Upper lobe of right lung (tissue), 1 donor: ENCODE measurements around the gene SLC30A1. TPM values are rescaled to one million over a fixed set of nuclear protein-coding genes. Genes with fewer than 3 reads are reported as not detected.
A peak's percentile ranks its signal among the peaks of the same experiment; 100 is the strongest.
"Not testable (repeated sequence)": the region's sequence is repeated elsewhere in the genome, so short reads cannot be mapped to it uniquely, and the experiment has no call there.

Source experiments
- ATAC-seq: fragments of 200-7000 bp; cut with Tn5 transposase; one replicate; pipeline ENCODE4 v1.9.1; 2020; ENCODE audit warnings: mild to moderate bottlenecking, moderate library complexity
- DNase-seq: peaks from one replicate; pipeline ENCODE4 v3.0.0-alpha.2; 2020
- H3K27ac ChIP-seq: fragments of 200-600 bp; one replicate; pipeline ENCODE4 v1.8.0; 2022
- H3K27me3 ChIP-seq: fragments of 200-600 bp; one replicate; pipeline ENCODE4 v1.8.0; 2022; ENCODE audit warnings: mild to moderate bottlenecking
- H3K36me3 ChIP-seq: fragments of 200-600 bp; one replicate; pipeline ENCODE4 v1.8.0; 2022
- H3K4me1 ChIP-seq: fragments of 200-600 bp; one replicate; pipeline ENCODE4 v1.8.0; 2022
- H3K4me3 ChIP-seq: fragments of 200-600 bp; one replicate; pipeline ENCODE4 v1.8.0; 2022; ENCODE audit warnings: mild to moderate bottlenecking
- H3K9me3 ChIP-seq: fragments of 200-600 bp; one replicate; pipeline ENCODE4 v1.8.0; 2022
- intact Hi-C: fragments of 100-400 bp; cut with DNase I; formaldehyde crosslinking; loops from one replicate; pipeline ENCODE4 v1.11.0; 2022
- long read RNA-seq: library from polyadenylated mRNA; unstranded; transcript quantifications from one replicate; pipeline ENCODE4 v2.0.0, GENCODE V29; 2021
- total RNA-seq: library from RNA; stranded (reverse); fragmentation: NEBNext Ultra II Directional; extraction: Animal tissue kit (Norgen Biotek cat#: 25700); gene quantifications from one replicate; pipeline ENCODE4 v1.2.1, GENCODE V29; 2021
- TF ChIP-seq, protein P1 (sequence below): fragments of 200-600 bp; IDR thresholded peaks from one replicate; pipeline ENCODE4 v1.8.0; 2022; ENCODE audit warnings: antibody characterized with exemption
- donor health status: DM: no; HTN: yes; CAD: no; lungs with severe emphysema.

The SLC30A1 gene, protein sequence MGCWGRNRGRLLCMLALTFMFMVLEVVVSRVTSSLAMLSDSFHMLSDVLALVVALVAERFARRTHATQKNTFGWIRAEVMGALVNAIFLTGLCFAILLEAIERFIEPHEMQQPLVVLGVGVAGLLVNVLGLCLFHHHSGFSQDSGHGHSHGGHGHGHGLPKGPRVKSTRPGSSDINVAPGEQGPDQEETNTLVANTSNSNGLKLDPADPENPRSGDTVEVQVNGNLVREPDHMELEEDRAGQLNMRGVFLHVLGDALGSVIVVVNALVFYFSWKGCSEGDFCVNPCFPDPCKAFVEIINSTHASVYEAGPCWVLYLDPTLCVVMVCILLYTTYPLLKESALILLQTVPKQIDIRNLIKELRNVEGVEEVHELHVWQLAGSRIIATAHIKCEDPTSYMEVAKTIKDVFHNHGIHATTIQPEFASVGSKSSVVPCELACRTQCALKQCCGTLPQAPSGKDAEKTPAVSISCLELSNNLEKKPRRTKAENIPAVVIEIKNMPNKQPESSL
- total RNA-seq = 15.6 TPM
- long read RNA-seq, full-length matches to known transcripts = 42 of 44 reads
- long read RNA-seq, partial matches to known transcripts = 0 of 44 reads
- long read RNA-seq, other reads (novel, unspliced or antisense) = 2 of 44 reads

DNA sequence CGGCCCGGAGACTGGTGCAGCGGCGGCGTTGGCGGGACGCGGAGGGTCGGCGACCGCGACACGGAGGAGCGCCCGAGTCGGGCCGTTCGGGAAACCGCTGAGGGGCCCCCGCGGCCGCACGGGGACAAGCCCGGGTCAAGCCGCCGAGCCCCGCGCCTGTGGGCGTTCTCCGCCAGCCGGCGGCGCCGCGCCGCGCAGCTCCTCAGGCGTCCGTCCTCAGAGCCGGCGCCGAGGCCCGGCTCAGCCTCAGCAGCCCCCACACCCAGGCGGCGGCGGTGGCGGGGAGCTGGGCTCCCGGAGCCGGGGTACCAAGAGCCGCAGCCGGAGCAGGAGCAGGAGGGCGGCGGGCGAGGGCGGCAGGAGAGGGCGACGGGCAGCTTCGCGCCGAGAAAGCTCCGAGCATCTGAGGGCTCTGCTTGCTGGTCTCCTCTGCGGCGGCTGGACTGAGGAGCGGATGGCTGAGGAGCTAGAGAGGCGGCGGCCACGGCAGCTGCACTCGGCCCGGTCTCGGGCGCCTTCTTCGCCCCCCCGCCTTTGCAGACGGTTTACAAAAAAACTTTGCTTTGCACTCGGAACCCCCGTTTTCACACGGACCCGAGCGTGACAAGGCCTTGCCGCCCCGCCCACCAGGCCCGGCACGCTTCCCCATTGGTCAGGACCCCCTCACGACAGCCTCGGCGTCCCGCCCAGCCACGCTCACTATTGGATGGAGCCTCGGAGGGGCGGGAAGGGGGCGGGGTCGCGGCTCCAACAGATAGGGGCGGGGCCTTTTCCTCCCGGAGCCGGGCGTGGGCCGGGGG lies at the start of gene SLC30A1:
Gene SLC30A1, minus strand, starts transcription at position 522 of the 800 bp plus-strand sequence. CDS start 549 bp downstream, outside the sequence.
- Histone ChIP-seq H3K9me3 (no peaks in the 10 kb centered on the region), H3K27me3 (no peaks in the 10 kb centered on the region), H3K27ac (peak within 1 kb of the TSS; percentile 89), H3K36me3 (peaks cover 15% of the 10 kb centered on the region), H3K4me3 (peak within 1 kb of the TSS; percentile 81), H3K4me1 (peaks cover 31% of the 10 kb centered on the region)
- DNase-seq = peak; percentile 100
- intact Hi-C loops = no loop called here
- ATAC-seq = peak; percentile 97
- TF ChIP-seq, protein P1, sequence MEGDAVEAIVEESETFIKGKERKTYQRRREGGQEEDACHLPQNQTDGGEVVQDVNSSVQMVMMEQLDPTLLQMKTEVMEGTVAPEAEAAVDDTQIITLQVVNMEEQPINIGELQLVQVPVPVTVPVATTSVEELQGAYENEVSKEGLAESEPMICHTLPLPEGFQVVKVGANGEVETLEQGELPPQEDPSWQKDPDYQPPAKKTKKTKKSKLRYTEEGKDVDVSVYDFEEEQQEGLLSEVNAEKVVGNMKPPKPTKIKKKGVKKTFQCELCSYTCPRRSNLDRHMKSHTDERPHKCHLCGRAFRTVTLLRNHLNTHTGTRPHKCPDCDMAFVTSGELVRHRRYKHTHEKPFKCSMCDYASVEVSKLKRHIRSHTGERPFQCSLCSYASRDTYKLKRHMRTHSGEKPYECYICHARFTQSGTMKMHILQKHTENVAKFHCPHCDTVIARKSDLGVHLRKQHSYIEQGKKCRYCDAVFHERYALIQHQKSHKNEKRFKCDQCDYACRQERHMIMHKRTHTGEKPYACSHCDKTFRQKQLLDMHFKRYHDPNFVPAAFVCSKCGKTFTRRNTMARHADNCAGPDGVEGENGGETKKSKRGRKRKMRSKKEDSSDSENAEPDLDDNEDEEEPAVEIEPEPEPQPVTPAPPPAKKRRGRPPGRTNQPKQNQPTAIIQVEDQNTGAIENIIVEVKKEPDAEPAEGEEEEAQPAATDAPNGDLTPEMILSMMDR = no peak

DNA sequence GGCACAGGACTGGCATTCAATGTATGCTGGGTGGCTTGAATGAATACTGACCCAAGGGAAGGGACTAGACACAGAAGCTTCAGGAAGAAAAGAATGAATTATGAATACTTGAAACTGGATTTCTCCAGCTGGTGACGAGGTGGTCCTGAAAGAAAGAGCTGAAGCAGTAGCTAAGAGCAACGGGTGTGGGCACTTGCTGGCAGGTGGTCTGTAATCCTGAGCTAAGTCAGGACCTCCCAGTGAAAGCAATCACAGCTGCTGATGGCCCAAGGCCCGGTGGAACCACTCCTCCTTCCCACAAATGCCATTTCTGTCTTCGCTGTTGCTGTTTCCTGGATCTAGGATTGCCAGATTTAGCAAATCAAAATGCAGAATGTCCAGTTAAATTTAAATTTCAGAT lies 49.5 kb upstream of the SLC30A1 start:
- Histone ChIP-seq H3K9me3 (no peaks in the 10 kb centered on the region), H3K27me3 (no peaks in the 10 kb centered on the region), H3K36me3 (no peaks in the 10 kb centered on the region), H3K4me1 (peaks cover 7% of the 10 kb centered on the region), H3K4me3 (no peak overlapping the region), H3K27ac (no peak overlapping the region)
- TF ChIP-seq, protein P1 = no peak
- intact Hi-C loops = no loop called here
- ATAC-seq (no peak), DNase-seq (no peak)

DNA sequence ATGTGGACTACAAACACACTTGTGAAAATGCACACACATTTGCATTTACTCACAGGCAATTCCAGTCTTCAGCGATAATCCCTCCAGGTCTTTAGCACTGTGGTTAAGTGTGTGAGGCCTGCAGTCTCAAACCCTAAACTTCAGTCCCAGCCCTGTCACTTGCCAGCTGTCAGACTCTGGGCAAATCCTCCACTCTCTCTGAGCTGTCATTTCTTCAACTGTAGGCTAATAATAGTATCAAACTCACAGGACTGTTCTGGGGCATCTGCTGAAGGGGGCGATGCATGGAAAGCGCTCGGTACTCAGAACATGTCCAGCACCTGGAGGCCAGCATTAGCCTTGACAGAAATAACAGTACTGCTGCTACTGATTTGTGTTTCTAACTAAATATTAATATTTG lies 48.3 kb upstream of the SLC30A1 start:
- Histone ChIP-seq H3K36me3 (no peaks in the 10 kb centered on the region), H3K9me3 (no peaks in the 10 kb centered on the region), H3K27me3 (no peaks in the 10 kb centered on the region), H3K27ac (no peak overlapping the region), H3K4me1 (no peaks in the 10 kb centered on the region), H3K4me3 (no peak overlapping the region)
- ATAC-seq (no peak), DNase-seq (no peak)
- TF ChIP-seq, protein P1 = no peak
- intact Hi-C loops = no loop called here

DNA sequence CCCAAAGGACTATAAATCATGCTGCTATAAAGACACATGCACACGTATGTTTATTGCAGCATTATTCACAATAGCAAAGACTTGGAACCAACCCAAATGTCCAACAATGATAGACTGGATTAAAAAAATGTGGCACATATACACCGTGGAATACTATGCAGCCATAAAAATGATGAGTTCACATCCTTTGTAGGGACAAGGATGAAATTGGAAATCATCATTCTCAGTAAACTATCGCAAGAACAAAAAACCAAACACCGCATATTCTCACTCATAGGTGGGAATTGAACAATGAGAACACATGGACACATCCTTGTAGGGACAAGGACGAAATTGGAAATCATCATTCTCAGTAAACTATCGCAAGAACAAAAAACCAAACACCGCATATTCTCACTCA lies 46.9 kb upstream of the SLC30A1 start:
- H3K4me3 ChIP-seq, ATAC-seq, H3K27me3 ChIP-seq, H3K9me3 ChIP-seq, H3K36me3 ChIP-seq, intact Hi-C loops, H3K27ac ChIP-seq, DNase-seq, H3K4me1 ChIP-seq: not testable (repeated sequence)

DNA sequence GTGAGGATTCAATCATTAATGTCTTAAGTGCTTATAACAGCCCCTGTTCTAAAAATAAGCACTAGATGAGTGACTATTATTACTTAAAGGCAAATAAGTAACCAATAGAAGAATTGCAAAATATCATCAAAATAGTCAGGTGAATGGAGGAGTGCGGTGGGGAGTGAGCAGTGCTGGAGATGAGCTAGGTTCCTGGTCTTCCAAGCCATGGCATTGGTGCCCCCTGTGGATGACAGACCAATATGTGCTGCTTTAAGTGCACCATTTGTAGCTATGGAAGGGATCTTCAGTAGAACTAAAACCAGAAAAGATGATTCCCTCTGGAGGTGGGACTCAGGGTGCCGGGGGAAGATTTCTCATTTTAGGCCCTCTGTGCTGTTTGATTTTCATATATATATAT lies 46.1 kb upstream of the SLC30A1 start:
- no peaks in the 10 kb centered on the region for H3K9me3 ChIP-seq
- H3K27ac ChIP-seq = no peak overlapping the region
- ATAC-seq = peak; percentile 94
- no peaks in the 10 kb centered on the region for H3K4me1 ChIP-seq
- intact Hi-C loops = no loop called here
- DNase-seq = peak; percentile 54
- TF ChIP-seq, protein P1 = peak; percentile 47
- H3K36me3 ChIP-seq = no peaks in the 10 kb centered on the region
- no peaks in the 10 kb centered on the region for H3K27me3 ChIP-seq
- no peak overlapping the region for H3K4me3 ChIP-seq
